ENCODE measurements around the gene SPTBN4.
A peak's percentile ranks its signal among the peaks of the same experiment; 100 is the strongest.
"Not testable (repeated sequence)": the region's sequence is repeated elsewhere in the genome, so short reads cannot be mapped to it uniquely, and the experiment has no call there.

Gene SPTBN4

DNA sequence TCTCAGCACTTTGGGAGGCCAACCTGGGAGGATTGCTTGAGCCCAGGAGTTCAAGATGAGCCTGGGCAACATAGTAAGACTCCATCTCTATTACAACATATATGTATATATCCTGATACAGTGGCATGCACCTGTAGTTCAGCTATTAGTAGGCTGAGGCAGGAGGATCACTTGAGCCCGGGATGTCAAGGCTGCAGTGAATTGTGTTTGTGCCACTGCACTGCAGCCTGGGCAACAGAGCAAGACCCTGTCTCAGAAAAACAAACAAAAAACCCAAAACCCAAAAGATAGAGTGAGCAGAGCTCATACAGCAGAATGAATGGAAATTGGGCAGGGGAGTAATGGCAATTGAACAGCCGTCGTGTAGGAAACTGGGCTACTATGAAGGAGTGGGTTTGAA lies 92.6 kb downstream of the SPTBN4 start:
- Histone ChIP-seq H3K9ac (ENCODE audit: low read length) (no peak overlapping the region), H3K4me1 (ENCODE audit: control insufficient read depth, insufficient read depth, low read length) (no peaks in the 10 kb centered on the region), H3K36me3 (ENCODE audit: control insufficient read depth, insufficient read depth, low read length, severe bottlenecking) (no peaks in the 10 kb centered on the region), H3K4me3 (ENCODE audit: low read length) (no peak overlapping the region), H3K27me3 (replicated peaks; ENCODE audit: control insufficient read depth, insufficient read depth, low read length) (peaks cover 28% of the 10 kb centered on the region), H3K9me3 (ENCODE audit: control insufficient read depth, low read length) (no peaks in the 10 kb centered on the region)
- no peak for DNase-seq (ENCODE audit: low read depth)

DNA sequence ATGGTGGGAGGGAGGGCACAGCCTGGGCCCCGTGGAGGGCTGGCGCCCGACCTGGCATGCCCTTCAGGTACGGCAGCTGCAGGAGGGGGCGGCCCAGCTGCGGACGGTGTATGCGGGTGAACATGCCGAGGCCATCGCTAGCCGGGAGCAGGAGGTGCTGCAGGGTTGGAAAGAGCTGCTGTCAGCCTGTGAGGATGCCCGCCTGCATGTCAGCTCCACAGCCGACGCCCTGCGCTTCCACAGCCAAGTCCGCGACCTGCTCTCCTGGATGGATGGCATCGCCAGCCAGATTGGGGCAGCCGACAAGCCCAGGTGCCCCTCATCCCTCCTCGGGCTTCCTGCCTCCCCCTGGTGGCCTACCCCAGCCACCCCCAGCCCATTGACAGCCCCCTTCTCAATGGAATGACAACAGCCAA lies 93.3 kb downstream of the SPTBN4 start:
- Histone ChIP-seq H3K36me3 (ENCODE audit: control insufficient read depth, insufficient read depth, low read length, severe bottlenecking) (no peaks in the 10 kb centered on the region), H3K4me1 (ENCODE audit: control insufficient read depth, insufficient read depth, low read length) (no peaks in the 10 kb centered on the region), H3K9ac (ENCODE audit: low read length) (no peak overlapping the region), H3K9me3 (ENCODE audit: control insufficient read depth, low read length) (no peaks in the 10 kb centered on the region), H3K27me3 (replicated peaks; ENCODE audit: control insufficient read depth, insufficient read depth, low read length) (peaks cover 22% of the 10 kb centered on the region), H3K4me3 (ENCODE audit: low read length) (no peak overlapping the region)
- DNase-seq (ENCODE audit: low read depth): no peak

DNA sequence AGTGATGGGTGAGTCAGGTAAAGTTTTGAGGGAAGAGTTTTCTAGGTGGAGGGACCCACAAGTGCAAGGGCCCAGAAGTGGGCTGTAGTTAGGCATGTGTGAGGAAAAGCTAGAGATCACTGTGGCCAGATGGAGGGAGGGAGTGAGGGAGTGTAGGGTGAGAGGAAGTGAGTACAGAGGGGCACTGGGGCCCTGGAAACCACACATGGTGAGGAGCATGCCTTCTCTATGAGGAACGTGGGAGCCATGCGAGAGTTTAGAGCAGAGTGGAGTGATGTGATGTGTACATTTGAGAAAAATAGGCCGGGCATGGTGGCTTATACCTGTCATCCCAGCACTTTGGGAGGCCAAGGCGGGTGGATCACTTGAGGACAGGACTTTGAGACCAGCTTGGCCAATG lies 95.1 kb downstream of the SPTBN4 start:
- no peaks in the 10 kb centered on the region for H3K9me3 ChIP-seq (ENCODE audit: control insufficient read depth, low read length)

DNA sequence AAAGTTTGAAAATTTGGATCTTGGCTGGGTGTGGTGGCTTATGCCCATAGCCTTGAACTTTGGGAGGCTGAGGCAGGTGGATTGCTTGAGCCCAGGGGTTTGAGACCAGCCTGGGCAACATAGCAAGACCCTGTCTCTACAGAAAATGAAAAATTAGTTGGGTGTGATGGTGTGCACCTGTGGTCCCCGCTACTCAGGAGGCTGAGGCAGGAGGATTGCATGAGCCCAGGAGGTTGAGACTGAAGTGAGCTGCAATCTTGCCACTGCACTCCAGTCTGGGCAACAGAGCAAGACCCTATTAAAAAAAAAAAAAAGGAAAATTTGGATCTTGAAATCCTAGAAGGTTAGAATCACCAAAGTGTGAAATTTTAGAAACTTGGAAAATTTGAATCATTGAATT lies 97.7 kb downstream of the SPTBN4 start:
- H3K4me1 ChIP-seq (ENCODE audit: control insufficient read depth, insufficient read depth, low read length); DNase-seq (ENCODE audit: low read depth); H3K4me3 ChIP-seq (ENCODE audit: low read length); H3K9ac ChIP-seq (ENCODE audit: low read length); H3K9me3 ChIP-seq (ENCODE audit: control insufficient read depth, low read length); H3K36me3 ChIP-seq (ENCODE audit: control insufficient read depth, insufficient read depth, low read length, severe bottlenecking); H3K27me3 ChIP-seq (replicated peaks; ENCODE audit: control insufficient read depth, insufficient read depth, low read length): not testable (repeated sequence)

More for the DNA sequence above, 95.1 kb downstream of the SPTBN4 start:
- H3K27me3 ChIP-seq (replicated peaks; ENCODE audit: control insufficient read depth, insufficient read depth, low read length): peaks cover 11% of the 10 kb centered on the region
- H3K4me1 ChIP-seq (ENCODE audit: control insufficient read depth, insufficient read depth, low read length): no peaks in the 10 kb centered on the region
- H3K36me3 ChIP-seq (ENCODE audit: control insufficient read depth, insufficient read depth, low read length, severe bottlenecking): no peaks in the 10 kb centered on the region
- no peak overlapping the region for H3K4me3 ChIP-seq (ENCODE audit: low read length)
- DNase-seq (ENCODE audit: low read depth): no peak
- H3K9ac ChIP-seq (ENCODE audit: low read length): no peak overlapping the region

DNA sequence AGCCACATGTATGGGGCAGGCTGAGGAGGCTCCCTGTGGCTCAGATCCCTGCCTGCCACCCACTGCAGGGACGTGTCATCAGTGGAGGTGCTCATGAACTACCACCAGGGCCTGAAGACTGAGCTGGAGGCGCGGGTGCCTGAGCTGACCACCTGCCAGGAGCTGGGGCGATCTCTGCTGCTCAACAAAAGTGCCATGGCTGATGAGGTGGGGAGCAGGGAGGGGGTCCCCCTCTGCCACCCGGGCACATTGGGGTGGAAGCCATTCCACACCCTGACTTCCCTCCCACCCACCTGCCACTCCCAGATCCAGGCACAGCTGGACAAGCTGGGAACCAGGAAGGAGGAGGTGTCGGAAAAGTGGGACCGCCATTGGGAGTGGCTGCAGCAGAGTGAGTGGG lies 98.6 kb downstream of the SPTBN4 start:
- H3K4me1 ChIP-seq (ENCODE audit: control insufficient read depth, insufficient read depth, low read length): peaks cover 8% of the 10 kb centered on the region
- no peak overlapping the region for H3K4me3 ChIP-seq (ENCODE audit: low read length)
- no peak overlapping the region for H3K9ac ChIP-seq (ENCODE audit: low read length)
- no peak for DNase-seq (ENCODE audit: low read depth)
- no peaks in the 10 kb centered on the region for H3K36me3 ChIP-seq (ENCODE audit: control insufficient read depth, insufficient read depth, low read length, severe bottlenecking)
- peaks cover 6% of the 10 kb centered on the region for H3K27me3 ChIP-seq (replicated peaks; ENCODE audit: control insufficient read depth, insufficient read depth, low read length)
- H3K9me3 ChIP-seq (ENCODE audit: control insufficient read depth, low read length): no peaks in the 10 kb centered on the region

DNA sequence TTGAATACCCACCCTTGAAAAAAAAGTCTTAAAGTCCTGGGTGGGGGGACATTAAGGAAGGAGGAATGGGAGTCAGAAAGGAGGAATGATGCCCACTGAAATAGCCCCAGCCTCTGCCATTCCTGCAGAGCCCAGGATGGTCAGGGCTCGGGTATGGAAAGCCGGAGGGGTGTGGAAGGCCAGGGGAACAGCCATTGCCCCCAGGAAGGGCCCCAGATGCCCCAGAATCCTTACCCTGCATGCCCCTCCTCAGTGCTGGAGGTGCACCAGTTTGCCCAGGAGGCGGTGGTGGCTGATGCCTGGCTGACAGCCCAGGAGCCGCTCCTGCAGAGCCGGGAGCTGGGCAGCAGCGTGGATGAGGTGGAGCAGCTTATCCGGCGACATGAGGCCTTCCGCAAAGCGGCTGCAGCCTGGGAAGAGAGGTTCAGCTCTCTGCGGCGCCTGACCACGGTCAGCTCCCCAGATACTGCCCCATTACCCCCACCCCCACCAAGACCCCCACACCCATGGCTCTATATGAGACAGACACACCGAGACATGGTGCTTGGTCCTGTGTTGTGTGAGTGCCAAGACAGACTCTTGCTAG lies 99.2 kb downstream of the SPTBN4 start:
- no peak overlapping the region for H3K4me3 ChIP-seq (ENCODE audit: low read length)
- H3K9me3 ChIP-seq (ENCODE audit: control insufficient read depth, low read length): no peaks in the 10 kb centered on the region
- DNase-seq (ENCODE audit: low read depth): no peak
- H3K4me1 ChIP-seq (ENCODE audit: control insufficient read depth, insufficient read depth, low read length): peaks cover 8% of the 10 kb centered on the region
- no peaks in the 10 kb centered on the region for H3K36me3 ChIP-seq (ENCODE audit: control insufficient read depth, insufficient read depth, low read length, severe bottlenecking)
- H3K9ac ChIP-seq (ENCODE audit: low read length): no peak overlapping the region
- H3K27me3 ChIP-seq (replicated peaks; ENCODE audit: control insufficient read depth, insufficient read depth, low read length): peaks cover 2% of the 10 kb centered on the region

DNA sequence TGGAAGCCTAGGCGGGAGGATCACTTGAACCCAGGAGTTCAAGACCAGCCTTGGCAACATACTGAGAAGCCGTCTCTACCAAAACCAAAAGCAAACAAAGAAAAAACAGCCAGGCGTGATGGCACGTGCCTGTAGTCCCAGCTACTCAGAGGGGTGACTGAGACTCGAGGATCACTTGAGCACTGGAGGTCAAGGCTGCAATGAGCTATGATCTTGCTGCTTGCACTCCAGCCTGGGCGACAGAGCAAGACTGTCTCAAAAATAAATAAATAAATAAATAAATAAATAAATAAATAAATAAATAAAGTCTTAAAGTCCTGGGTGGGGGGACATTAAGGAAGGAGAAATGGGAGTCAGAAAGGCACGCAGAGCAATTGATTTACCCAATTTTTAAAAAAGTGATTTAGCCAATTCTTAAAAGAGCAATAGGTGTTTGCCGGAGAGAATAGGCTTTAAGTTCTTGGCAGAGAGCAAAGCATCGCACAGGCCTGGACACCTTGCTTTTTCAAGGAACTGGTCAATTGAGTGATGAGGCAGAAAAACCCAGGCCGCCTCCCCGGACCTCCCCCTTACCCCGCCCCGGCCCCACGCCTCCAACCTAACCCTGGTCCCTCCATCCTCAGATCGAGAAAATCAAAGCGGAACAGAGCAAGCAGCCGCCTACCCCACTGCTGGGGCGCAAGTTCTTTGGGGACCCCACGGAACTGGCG lies 100.4 kb downstream of the SPTBN4 start:
- Histone ChIP-seq H3K36me3 (ENCODE audit: control insufficient read depth, insufficient read depth, low read length, severe bottlenecking) (no peaks in the 10 kb centered on the region), H3K9ac (ENCODE audit: low read length) (no peak overlapping the region), H3K27me3 (replicated peaks; ENCODE audit: control insufficient read depth, insufficient read depth, low read length) (no peaks in the 10 kb centered on the region), H3K4me3 (ENCODE audit: low read length) (peak overlapping the region; percentile 68), H3K9me3 (ENCODE audit: control insufficient read depth, low read length) (no peaks in the 10 kb centered on the region), H3K4me1 (ENCODE audit: control insufficient read depth, insufficient read depth, low read length) (peaks cover 8% of the 10 kb centered on the region)
- peak; percentile 12 for DNase-seq (ENCODE audit: low read depth)

DNA sequence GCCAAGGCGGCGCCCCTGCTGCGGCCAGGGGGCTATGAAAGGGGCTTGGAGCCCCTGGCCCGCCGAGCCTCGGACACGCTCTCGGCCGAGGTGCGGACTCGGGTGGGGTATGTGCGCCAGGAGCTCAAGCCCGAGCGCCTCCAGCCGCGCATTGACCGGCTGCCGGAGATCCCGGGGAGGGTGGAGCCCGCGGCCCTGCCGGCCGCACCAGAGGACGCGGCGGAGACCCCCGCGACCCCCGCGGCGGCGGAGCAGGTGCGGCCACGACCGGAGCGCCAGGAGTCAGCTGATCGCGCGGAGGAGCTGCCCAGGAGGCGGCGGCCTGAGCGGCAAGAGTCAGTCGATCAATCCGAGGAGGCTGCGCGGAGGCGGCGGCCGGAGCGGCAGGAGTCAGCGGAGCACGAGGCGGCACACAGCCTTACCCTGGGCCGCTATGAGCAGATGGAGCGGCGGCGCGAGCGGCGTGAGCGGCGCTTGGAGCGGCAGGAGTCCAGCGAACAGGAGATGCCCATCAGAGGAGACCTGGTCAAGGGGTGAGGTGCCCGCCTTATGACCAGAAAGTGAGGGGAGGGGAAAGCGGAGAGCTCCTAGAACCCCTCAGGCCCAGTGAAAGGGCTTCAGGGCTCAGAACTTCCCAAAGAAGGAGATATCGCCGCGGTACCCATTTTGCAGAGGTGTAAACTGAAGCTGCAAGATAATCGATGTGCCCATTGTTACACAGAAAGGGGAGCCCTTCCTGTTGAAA lies 101.1 kb downstream of the SPTBN4 start:
- H3K27me3 ChIP-seq (replicated peaks; ENCODE audit: control insufficient read depth, insufficient read depth, low read length): no peaks in the 10 kb centered on the region
- H3K36me3 ChIP-seq (ENCODE audit: control insufficient read depth, insufficient read depth, low read length, severe bottlenecking): no peaks in the 10 kb centered on the region
- H3K9ac ChIP-seq (ENCODE audit: low read length): no peak overlapping the region
- peak; percentile 26 for DNase-seq (ENCODE audit: low read depth)
- peak overlapping the region; percentile 68 for H3K4me3 ChIP-seq (ENCODE audit: low read length)
- no peaks in the 10 kb centered on the region for H3K9me3 ChIP-seq (ENCODE audit: control insufficient read depth, low read length)
- H3K4me1 ChIP-seq (ENCODE audit: control insufficient read depth, insufficient read depth, low read length): peaks cover 8% of the 10 kb centered on the region

DNA sequence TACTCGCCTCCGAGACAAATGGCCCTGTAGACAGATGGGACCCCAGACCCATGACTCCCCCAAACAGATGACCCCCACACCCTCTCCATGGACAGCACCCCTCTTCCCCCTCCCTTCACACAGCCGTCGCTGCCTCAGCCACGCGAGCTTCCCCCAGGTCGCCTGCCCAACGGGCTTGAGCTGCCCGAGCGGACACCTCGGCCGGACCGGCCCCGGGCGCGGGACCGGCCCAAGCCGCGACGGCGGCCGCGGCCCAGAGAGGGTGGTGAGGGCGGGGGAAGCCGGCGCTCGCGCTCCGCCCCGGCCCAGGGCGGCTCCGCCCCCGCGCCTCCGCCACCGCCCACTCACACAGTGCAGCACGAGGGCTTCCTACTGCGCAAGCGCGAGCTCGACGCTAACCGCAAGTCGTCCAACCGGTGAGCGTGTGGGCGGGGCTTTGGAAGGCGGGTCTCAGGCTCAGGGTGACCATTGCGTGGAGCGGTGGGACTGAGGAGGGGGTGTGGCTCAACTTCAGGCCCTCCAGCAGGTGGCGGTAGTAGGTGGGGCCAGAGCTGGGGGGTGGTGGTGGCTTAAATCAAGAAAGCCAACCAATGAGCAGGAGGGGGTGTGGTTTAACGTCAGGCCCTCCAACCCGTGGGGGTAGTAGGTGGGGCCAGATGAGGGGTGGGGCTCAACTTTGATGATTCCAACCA lies 103.7 kb downstream of the SPTBN4 start:
- peak; percentile 99 for DNase-seq (ENCODE audit: low read depth)
- no peaks in the 10 kb centered on the region for H3K27me3 ChIP-seq (replicated peaks; ENCODE audit: control insufficient read depth, insufficient read depth, low read length)
- H3K36me3 ChIP-seq (ENCODE audit: control insufficient read depth, insufficient read depth, low read length, severe bottlenecking): no peaks in the 10 kb centered on the region
- peak overlapping the region; percentile 85 for H3K9ac ChIP-seq (ENCODE audit: low read length)
- peak overlapping the region; percentile 76 for H3K4me3 ChIP-seq (ENCODE audit: low read length)
- no peaks in the 10 kb centered on the region for H3K9me3 ChIP-seq (ENCODE audit: control insufficient read depth, low read length)
- peaks cover 8% of the 10 kb centered on the region for H3K4me1 ChIP-seq (ENCODE audit: control insufficient read depth, insufficient read depth, low read length)

DNA sequence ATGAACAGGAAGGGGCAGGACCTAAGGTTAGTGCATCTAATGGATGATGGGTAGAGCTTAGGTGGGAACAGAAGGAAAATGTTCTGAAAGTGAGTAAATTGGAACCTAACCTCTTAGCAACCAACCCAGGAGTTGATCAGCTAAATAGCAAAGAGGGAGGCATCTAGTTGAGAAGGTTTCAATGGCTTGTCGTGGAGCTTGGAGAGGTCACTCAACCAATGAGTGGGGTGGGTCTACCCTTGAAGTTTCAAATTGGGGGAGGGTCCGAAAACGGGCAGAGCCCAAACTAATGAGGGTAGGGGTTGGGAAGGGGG lies 104.2 kb downstream of the SPTBN4 start:
- H3K4me1 ChIP-seq (ENCODE audit: control insufficient read depth, insufficient read depth, low read length): peaks cover 8% of the 10 kb centered on the region
- H3K36me3 ChIP-seq (ENCODE audit: control insufficient read depth, insufficient read depth, low read length, severe bottlenecking): no peaks in the 10 kb centered on the region
- H3K9me3 ChIP-seq (ENCODE audit: control insufficient read depth, low read length): no peaks in the 10 kb centered on the region
- no peak overlapping the region for H3K9ac ChIP-seq (ENCODE audit: low read length)
- peak overlapping the region; percentile 54 for H3K4me3 ChIP-seq (ENCODE audit: low read length)
- DNase-seq (ENCODE audit: low read depth): no peak
- no peaks in the 10 kb centered on the region for H3K27me3 ChIP-seq (replicated peaks; ENCODE audit: control insufficient read depth, insufficient read depth, low read length)

DNA sequence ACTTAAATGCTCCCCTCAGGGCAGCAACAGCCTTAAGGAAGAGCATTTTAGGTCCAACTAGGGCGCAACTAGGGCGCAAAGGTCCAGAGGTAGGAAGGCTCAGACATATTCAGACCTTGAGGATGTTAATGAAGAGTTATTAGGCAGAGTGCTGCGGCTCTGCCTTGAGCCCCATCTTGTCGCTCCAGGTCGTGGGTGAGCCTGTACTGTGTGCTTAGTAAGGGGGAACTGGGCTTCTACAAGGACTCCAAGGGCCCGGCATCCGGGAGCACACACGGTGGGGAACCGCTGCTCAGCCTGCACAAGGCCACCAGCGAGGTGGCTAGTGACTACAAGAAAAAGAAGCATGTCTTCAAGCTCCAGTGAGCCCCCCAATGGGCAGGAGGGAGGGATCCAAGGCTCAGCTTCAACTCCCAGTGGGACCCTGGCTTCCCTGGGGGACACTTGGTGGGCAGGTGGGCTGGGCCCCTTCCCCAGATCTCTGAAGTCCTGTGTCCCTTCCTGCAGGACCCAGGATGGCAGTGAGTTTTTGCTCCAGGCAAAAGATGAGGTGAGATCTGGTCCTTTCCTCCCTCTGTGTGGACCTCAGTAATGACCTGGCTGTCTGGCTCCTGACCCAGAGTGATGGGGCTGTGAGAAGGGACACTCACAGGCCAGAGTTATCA lies 105.2 kb downstream of the SPTBN4 start:
- no peak for DNase-seq (ENCODE audit: low read depth)
- Histone ChIP-seq H3K4me1 (ENCODE audit: control insufficient read depth, insufficient read depth, low read length) (peaks cover 8% of the 10 kb centered on the region), H3K27me3 (replicated peaks; ENCODE audit: control insufficient read depth, insufficient read depth, low read length) (no peaks in the 10 kb centered on the region), H3K4me3 (ENCODE audit: low read length) (no peak overlapping the region), H3K9me3 (ENCODE audit: control insufficient read depth, low read length) (no peaks in the 10 kb centered on the region), H3K36me3 (ENCODE audit: control insufficient read depth, insufficient read depth, low read length, severe bottlenecking) (no peaks in the 10 kb centered on the region), H3K9ac (ENCODE audit: low read length) (no peak overlapping the region)
